Activated naive CD4-positive, alpha-beta T cell treated with Interleukin-2 at 50 U/mL for 16 hours (primary cell): Measurements from ENCODE around the gene IFITM10.
"Not testable (repeated sequence)": the region's sequence is repeated elsewhere in the genome, so short reads cannot be mapped to it uniquely, and the experiment has no call there.

Source experiments
- DNase-seq: peaks from one replicate; pipeline ENCODE4 v3.0.0-alpha.2; 2020

IFITM10 gene

GRCh38 chr11:1777737-1778136, 27.3 kb upstream of the IFITM10 start:
- no peak for DNase-seq

- DNase-seq: no peak
Measured at GRCh38 chr11:1776944-1777715, 26.7 kb upstream of the IFITM10 start.

GRCh38 chr11:1776331-1776851, 26.0 kb upstream of the IFITM10 start:
- no peak for DNase-seq

- DNase-seq: no peak
Measured at GRCh38 chr11:1774886-1775285, 24.5 kb upstream of the IFITM10 start.

GRCh38 chr11:1773994-1774550, 23.7 kb upstream of the IFITM10 start:
- no peak for DNase-seq

GRCh38 chr11:1773131-1773993, 23.0 kb upstream of the IFITM10 start:
- no peak for DNase-seq

- peak; percentile 72 for DNase-seq
Measured at GRCh38 chr11:1772270-1773130, 22.1 kb upstream of the IFITM10 start.

GRCh38 chr11:1771700-1772099, 21.3 kb upstream of the IFITM10 start:
- no peak for DNase-seq

GRCh38 chr11:1771273-1771672, 20.9 kb upstream of the IFITM10 start:
- DNase-seq: no peak

GRCh38 chr11:1770528-1770927, 20.1 kb upstream of the IFITM10 start:
- DNase-seq: no peak

GRCh38 chr11:1770061-1770460, 19.7 kb upstream of the IFITM10 start:
- DNase-seq: no peak

GRCh38 chr11:1769304-1769936, 19.0 kb upstream of the IFITM10 start:
- not testable (repeated sequence) for DNase-seq

GRCh38 chr11:1768141-1768469, 17.7 kb upstream of the IFITM10 start:
- DNase-seq: no peak

GRCh38 chr11:1767399-1768140, 17.2 kb upstream of the IFITM10 start:
- no peak for DNase-seq

GRCh38 chr11:1766719-1767398, 16.5 kb upstream of the IFITM10 start:
- no peak for DNase-seq

- no peak for DNase-seq
Measured at GRCh38 chr11:1765871-1766718, 15.7 kb upstream of the IFITM10 start.

- peak; percentile 86 for DNase-seq
Measured at GRCh38 chr11:1763796-1764661, 13.6 kb upstream of the IFITM10 start, which contains the start of gene CTSD. Gene CTSD, minus strand, starts transcription at chr11:1763927. Its CDS starts 68 bp downstream, at chr11:1763859.

- DNase-seq: no peak
Measured at GRCh38 chr11:1763336-1763795, 13.0 kb upstream of the IFITM10 start.
